ENCODE data around the gene ACTR6. TPM values are rescaled to one million over a fixed set of nuclear protein-coding genes. Genes with fewer than 3 reads are reported as not detected.

Gene ACTR6
- total and polyA plus RNA-seq, 2 of the 4 experiments (the other 2 are of a cell fraction) = 9.7 to 10.2 TPM

GRCh38 chr12:100251917-100252316 is 51.3 kb downstream of the ACTR6 start:
- H3K4me3 ChIP-seq (ENCODE audit: insufficient read depth, low read depth, low read length) = no peak overlapping the region
- no peaks in the 10 kb centered on the region for H3K9me1 ChIP-seq (ENCODE audit: insufficient read depth, low read length)
- no peak overlapping the region for H3K27ac ChIP-seq (ENCODE audit: insufficient read depth, low read length)
- H3K14ac ChIP-seq (replicated peaks; ENCODE audit: low read depth, low read length) = no peak overlapping the region
- H2BK20ac ChIP-seq (ENCODE audit: low read depth, low read length) = no peak overlapping the region
- H3K23ac ChIP-seq (ENCODE audit: low read depth, low read length) = no peak overlapping the region
- H3K4me1 ChIP-seq (ENCODE audit: control insufficient read depth, insufficient read depth, low read length) = no peaks in the 10 kb centered on the region
- no peak overlapping the region for H3K56ac ChIP-seq (ENCODE audit: extremely low read depth, insufficient read depth, low read length)
- H3K79me1 ChIP-seq (ENCODE audit: low read depth in 1 of 2, low read length in 2 of 2) = no peaks in the 10 kb centered on the region
- H3K9ac ChIP-seq (ENCODE audit: low read depth, low read length) = no peak overlapping the region
- TF ChIP-seq MAZ (IDR thresholded peaks at IDR 0.05; ENCODE audit: borderline replicate concordance, low read depth, low read length) (no peak), MXI1 (IDR thresholded peaks at IDR 0.05; ENCODE audit: borderline replicate concordance, low read depth, low read length) (no peak), POLR2A (IDR thresholded peaks at IDR 0.05; ENCODE audit: low read depth, low read length) (no peak), BHLHE40 (IDR thresholded peaks at IDR 0.05; ENCODE audit: low read depth, low read length) (no peak), ELK1 (IDR thresholded peaks at IDR 0.05; ENCODE audit: borderline replicate concordance, low read depth, low read length) (no peak), RCOR1 (IDR thresholded peaks at IDR 0.05; ENCODE audit: insufficient replicate concordance, low read length) (no peak), USF2 (IDR thresholded peaks at IDR 0.05; ENCODE audit: low read depth, low read length) (no peak)
- H3K18ac ChIP-seq (ENCODE audit: low read depth, low read length) = no peak overlapping the region
- no peak for DNase-seq
- H4K20me1 ChIP-seq (ENCODE audit: insufficient read depth, low read length) = no peaks in the 10 kb centered on the region
- H3K36me3 ChIP-seq (ENCODE audit: control insufficient read depth, insufficient read depth, low read length) = no peaks in the 10 kb centered on the region
- no TSS peak for BruUV-seq (replicated peaks)
- ChIA-PET CTCF (interaction anchor here (0.7 kb wide), 1 partner anchor 72 kb away, joined by 3 read pairs; no protein-coding TSS in a partner anchor), POLR2A (ENCODE audit: unreplicated experiment) (no interaction called here)
- H2AFZ ChIP-seq (replicated peaks; ENCODE audit: low read length, poor library complexity) = no peak overlapping the region
- H2BK120ac ChIP-seq (ENCODE audit: low read depth, low read length) = no peak overlapping the region
- H3K4ac ChIP-seq (ENCODE audit: low read depth, low read length) = no peak overlapping the region
- no CpG with 5 or more reads among the region's 2 CpGs for WGBS, 2 experiments (ENCODE audit: extremely low coverage in 2 of 2, insufficient read length in 1 of 2)
- H3K9me3 ChIP-seq (ENCODE audit: control insufficient read depth, insufficient read depth, low read length) = no peaks in the 10 kb centered on the region
- no peak overlapping the region for H4K5ac ChIP-seq (ENCODE audit: low read depth, low read length)
- in situ Hi-C loops (cut with MboI; ENCODE audit: low sequenced_read_pairs) (no loop called here), dilution Hi-C loops (cut with HindIII; ENCODE audit: low sequenced_read_pairs, unreplicated experiment) (no loop called here), intact Hi-C loops (cut with micrococcal nuclease) (no loop called here)
- no peak overlapping the region for H2AK9ac ChIP-seq (replicated peaks; ENCODE audit: low read depth, low read length, poor library complexity)
- ATAC-seq (ENCODE audit: low read depth) = no peak
- no peak overlapping the region for H2AK5ac ChIP-seq (ENCODE audit: low read depth, low read length)
- H4K8ac ChIP-seq (ENCODE audit: low read depth in 2 of 2, low read length in 2 of 2) = no peak overlapping the region
- H2BK15ac ChIP-seq (ENCODE audit: low read depth, low read length) = no peak overlapping the region
- H2BK5ac ChIP-seq (ENCODE audit: low read depth, low read length, poor library complexity, severe bottlenecking) = no peak overlapping the region
- no peaks in the 10 kb centered on the region for H3K27me3 ChIP-seq (ENCODE audit: control insufficient read depth, insufficient read depth, low read length)
- no peak overlapping the region for H3K4me2 ChIP-seq (ENCODE audit: low read depth, low read length)
- no peak overlapping the region for H4K91ac ChIP-seq (ENCODE audit: insufficient read depth, low read depth, low read length)

Measured in IMR-90 (cell line).